SK-N-SH treated with all-trans-retinoic acid at 6 μM for 48 hours (cell line): ENCODE measurements around the gene POU4F1.

ENCODE experiments used
- GLIS3 ChIP-seq: fragments of 250-450 bp; sonication (Bioruptor Pico); IDR thresholded peaks from 2 replicates; pipeline ENCODE4 v1.5.0; 2020; ENCODE audit warnings: mild to moderate bottlenecking, moderate library complexity
- RARB ChIP-seq: fragments of 250-450 bp; sonication (Bioruptor Pico); IDR thresholded peaks from 2 replicates; pipeline ENCODE4 v1.8.0; 2021; ENCODE audit warnings: mild to moderate bottlenecking, moderate library complexity
- TCF4 ChIP-seq: fragments of 250-450 bp; sonication (Bioruptor Pico); IDR thresholded peaks from 2 replicates; pipeline ENCODE4 v1.8.0; 2021; ENCODE audit warnings: mild to moderate bottlenecking, moderate library complexity, borderline replicate concordance
- TSHZ2 ChIP-seq: fragments of 250-450 bp; sonication (Bioruptor Pico); IDR thresholded peaks from 2 replicates; pipeline ENCODE4 v1.5.0; 2020; ENCODE audit warnings: mild to moderate bottlenecking, moderate library complexity
- ZNF8 ChIP-seq: fragments of 450-650 bp; formaldehyde crosslinking; IDR thresholded peaks from 2 replicates; pipeline ENCODE4 v1.5.0; 2020; ENCODE audit warnings: mild to moderate bottlenecking, moderate library complexity
- TF ChIP-seq, protein P1 (sequence below): fragments of 250-450 bp; sonication (Bioruptor Pico); IDR thresholded peaks from 2 replicates; pipeline ENCODE4 v1.5.1; 2021; ENCODE audit warnings: mild to moderate bottlenecking, moderate library complexity
- TF ChIP-seq, protein P2 (sequence below): fragments of 250-450 bp; sonication (Bioruptor Pico); IDR thresholded peaks from 2 replicates; pipeline ENCODE4 v1.8.0; 2020; ENCODE audit warnings: mild to moderate bottlenecking, moderate library complexity, borderline replicate concordance
- TF ChIP-seq, protein P3 (sequence below): fragments of 250-450 bp; sonication (Bioruptor Pico); IDR thresholded peaks from 2 replicates; pipeline ENCODE4 v1.8.0; 2021; ENCODE audit warnings: low read depth, mild to moderate bottlenecking, moderate library complexity, borderline replicate concordance

- TF ChIP-seq RARB (CRISPR knock-in tag): no peak
- TF ChIP-seq, protein P1, sequence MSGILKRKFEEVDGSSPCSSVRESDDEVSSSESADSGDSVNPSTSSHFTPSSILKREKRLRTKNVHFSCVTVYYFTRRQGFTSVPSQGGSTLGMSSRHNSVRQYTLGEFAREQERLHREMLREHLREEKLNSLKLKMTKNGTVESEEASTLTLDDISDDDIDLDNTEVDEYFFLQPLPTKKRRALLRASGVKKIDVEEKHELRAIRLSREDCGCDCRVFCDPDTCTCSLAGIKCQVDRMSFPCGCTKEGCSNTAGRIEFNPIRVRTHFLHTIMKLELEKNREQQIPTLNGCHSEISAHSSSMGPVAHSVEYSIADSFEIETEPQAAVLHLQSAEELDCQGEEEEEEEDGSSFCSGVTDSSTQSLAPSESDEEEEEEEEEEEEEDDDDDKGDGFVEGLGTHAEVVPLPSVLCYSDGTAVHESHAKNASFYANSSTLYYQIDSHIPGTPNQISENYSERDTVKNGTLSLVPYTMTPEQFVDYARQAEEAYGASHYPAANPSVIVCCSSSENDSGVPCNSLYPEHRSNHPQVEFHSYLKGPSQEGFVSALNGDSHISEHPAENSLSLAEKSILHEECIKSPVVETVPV: no peak
- no peak for TF ChIP-seq GLIS3
- TF ChIP-seq, protein P2, sequence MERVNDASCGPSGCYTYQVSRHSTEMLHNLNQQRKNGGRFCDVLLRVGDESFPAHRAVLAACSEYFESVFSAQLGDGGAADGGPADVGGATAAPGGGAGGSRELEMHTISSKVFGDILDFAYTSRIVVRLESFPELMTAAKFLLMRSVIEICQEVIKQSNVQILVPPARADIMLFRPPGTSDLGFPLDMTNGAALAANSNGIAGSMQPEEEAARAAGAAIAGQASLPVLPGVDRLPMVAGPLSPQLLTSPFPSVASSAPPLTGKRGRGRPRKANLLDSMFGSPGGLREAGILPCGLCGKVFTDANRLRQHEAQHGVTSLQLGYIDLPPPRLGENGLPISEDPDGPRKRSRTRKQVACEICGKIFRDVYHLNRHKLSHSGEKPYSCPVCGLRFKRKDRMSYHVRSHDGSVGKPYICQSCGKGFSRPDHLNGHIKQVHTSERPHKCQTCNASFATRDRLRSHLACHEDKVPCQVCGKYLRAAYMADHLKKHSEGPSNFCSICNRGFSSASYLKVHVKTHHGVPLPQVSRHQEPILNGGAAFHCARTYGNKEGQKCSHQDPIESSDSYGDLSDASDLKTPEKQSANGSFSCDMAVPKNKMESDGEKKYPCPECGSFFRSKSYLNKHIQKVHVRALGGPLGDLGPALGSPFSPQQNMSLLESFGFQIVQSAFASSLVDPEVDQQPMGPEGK: no peak
- TF ChIP-seq ZNF8 (CRISPR knock-in tag): no peak
- TF ChIP-seq TCF4 (CRISPR knock-in tag): no peak
- TF ChIP-seq, protein P3, sequence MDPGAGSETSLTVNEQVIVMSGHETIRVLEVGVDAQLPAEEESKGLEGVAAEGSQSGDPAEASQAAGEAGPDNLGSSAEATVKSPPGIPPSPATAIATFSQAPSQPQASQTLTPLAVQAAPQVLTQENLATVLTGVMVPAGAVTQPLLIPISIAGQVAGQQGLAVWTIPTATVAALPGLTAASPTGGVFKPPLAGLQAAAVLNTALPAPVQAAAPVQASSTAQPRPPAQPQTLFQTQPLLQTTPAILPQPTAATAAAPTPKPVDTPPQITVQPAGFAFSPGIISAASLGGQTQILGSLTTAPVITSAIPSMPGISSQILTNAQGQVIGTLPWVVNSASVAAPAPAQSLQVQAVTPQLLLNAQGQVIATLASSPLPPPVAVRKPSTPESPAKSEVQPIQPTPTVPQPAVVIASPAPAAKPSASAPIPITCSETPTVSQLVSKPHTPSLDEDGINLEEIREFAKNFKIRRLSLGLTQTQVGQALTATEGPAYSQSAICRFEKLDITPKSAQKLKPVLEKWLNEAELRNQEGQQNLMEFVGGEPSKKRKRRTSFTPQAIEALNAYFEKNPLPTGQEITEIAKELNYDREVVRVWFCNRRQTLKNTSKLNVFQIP (CRISPR knock-in tag): no peak
- no peak for TF ChIP-seq TSHZ2 (CRISPR knock-in tag)
Measured at GRCh38 chr13:78631077-78631476, 27.7 kb upstream of the POU4F1 start.
